ENCODE results near the gene LAMC1. TPM values are rescaled to one million over a fixed set of nuclear protein-coding genes. Genes with fewer than 3 reads are reported as not detected.
A peak's percentile ranks its signal among the peaks of the same experiment; 100 is the strongest.

LAMC1 gene
- total RNA-seq, 1 donor from 2014 or later = 140 TPM

- DNase-seq (ENCODE audit: low spot score) = no peak
These were observed 1.6 kb upstream of the LAMC1 start for GRCh38 chr1:183021405-183022201.

GRCh38 chr1:183022202-183023145 lies 746 bp upstream of the LAMC1 start:
- DNase-seq (ENCODE audit: low spot score) = peak; percentile 91

GRCh38 chr1:183023601-183024316 lies 539 bp downstream of the LAMC1 start:
- peak; percentile 78 for DNase-seq (ENCODE audit: low spot score)

GRCh38 chr1:183024317-183025009 lies 1.2 kb downstream of the LAMC1 start:
- DNase-seq (ENCODE audit: low spot score) = no peak

GRCh38 chr1:183025010-183025337 lies 1.8 kb downstream of the LAMC1 start:
- no peak for DNase-seq (ENCODE audit: low spot score)

- DNase-seq (ENCODE audit: low spot score) = no peak
These were observed 2.9 kb downstream of the LAMC1 start for GRCh38 chr1:183025782-183026774.

- no peak for DNase-seq (ENCODE audit: low spot score)
These were observed 3.8 kb downstream of the LAMC1 start for GRCh38 chr1:183027031-183027430.

- no peak for DNase-seq (ENCODE audit: low spot score)
These were observed 4.6 kb downstream of the LAMC1 start for GRCh38 chr1:183027791-183028190.

- DNase-seq (ENCODE audit: low spot score) = no peak
These were observed 6.4 kb downstream of the LAMC1 start for GRCh38 chr1:183029591-183030000.

- DNase-seq (ENCODE audit: low spot score) = no peak
These were observed 6.8 kb downstream of the LAMC1 start for GRCh38 chr1:183030053-183030452.

- DNase-seq (ENCODE audit: low spot score) = no peak
These were observed 9.1 kb downstream of the LAMC1 start for GRCh38 chr1:183032122-183032921.

GRCh38 chr1:183033205-183033604 lies 10.0 kb downstream of the LAMC1 start:
- no peak for DNase-seq (ENCODE audit: low spot score)

GRCh38 chr1:183034682-183035081 lies 11.5 kb downstream of the LAMC1 start:
- DNase-seq (ENCODE audit: low spot score) = no peak

- no peak for DNase-seq (ENCODE audit: low spot score)
These were observed 15.2 kb downstream of the LAMC1 start for GRCh38 chr1:183038333-183038866.

- no peak for DNase-seq (ENCODE audit: low spot score)
These were observed 15.7 kb downstream of the LAMC1 start for GRCh38 chr1:183038913-183039312.

- DNase-seq (ENCODE audit: low spot score) = no peak
These were observed 16.1 kb downstream of the LAMC1 start for GRCh38 chr1:183039330-183039729.

- no peak for DNase-seq (ENCODE audit: low spot score)
These were observed 16.8 kb downstream of the LAMC1 start for GRCh38 chr1:183039985-183040447.

GRCh38 chr1:183040547-183040971 lies 17.3 kb downstream of the LAMC1 start:
- no peak for DNase-seq (ENCODE audit: low spot score)

- DNase-seq (ENCODE audit: low spot score) = no peak
These were observed 20.0 kb downstream of the LAMC1 start for GRCh38 chr1:183043254-183043653.
